Mesenchymal stem cell (in vitro differentiated cells and primary cell): ENCODE measurements around the gene IGIP.

ENCODE experiments used
- DNase-seq: peaks from one replicate; pipeline ENCODE4 v3.0.0-alpha.2; 2013
- H2AFZ ChIP-seq: one replicate; pipeline ENCODE4 v1.6.1; 2013; ENCODE audit warnings: low read depth, mild to moderate bottlenecking, control low read depth, inconsistent platforms, low read length, moderate library complexity
- H2AK5ac ChIP-seq: 2 replicates; pipeline ENCODE4 v1.6.1; 2013; ENCODE audit warnings: low read length, moderate library complexity, mild to moderate bottlenecking, inconsistent platforms; ENCODE audit not compliant: severe bottlenecking
- H2BK120ac ChIP-seq: one replicate; pipeline ENCODE4 v1.6.1; 2013; ENCODE audit warnings: low read depth, mild to moderate bottlenecking, inconsistent platforms, low read length, moderate library complexity
- H2BK12ac ChIP-seq, 2 experiments: one replicate each; pipeline ENCODE4 v1.6.1; 2013; ENCODE audit warnings: inconsistent platforms in 2 of 2, low read length in 2 of 2, mild to moderate bottlenecking in 2 of 2, moderate library complexity in 2 of 2, control low read depth in 1 of 2
- H2BK15ac ChIP-seq: one replicate; pipeline ENCODE4 v1.6.1; 2013; ENCODE audit warnings: mild to moderate bottlenecking, low read depth, inconsistent platforms; ENCODE audit not compliant: poor library complexity, severe bottlenecking
- H2BK5ac ChIP-seq: 2 replicates; pipeline ENCODE4 v1.6.1; 2013; ENCODE audit warnings: low read depth, mild to moderate bottlenecking, low read length, control low read depth, inconsistent platforms; ENCODE audit not compliant: poor library complexity, severe bottlenecking
- H3K14ac ChIP-seq, 2 experiments: one replicate each; pipeline ENCODE4 v1.6.1; 2013; ENCODE audit warnings: inconsistent platforms in 2 of 2, low read length in 2 of 2, control low read depth in 1 of 2, mild to moderate bottlenecking in 1 of 2, moderate library complexity in 1 of 2
- H3K18ac ChIP-seq, 2 experiments: one replicate each; pipeline ENCODE4 v1.6.1; 2013; ENCODE audit warnings: inconsistent platforms in 2 of 2, low read length in 2 of 2, control low read depth in 1 of 2, low read depth in 1 of 2, mild to moderate bottlenecking in 1 of 2
- H3K23ac ChIP-seq, 2 experiments: one replicate each; pipeline ENCODE4 v1.6.1; 2013; ENCODE audit warnings: inconsistent platforms in 2 of 2, low read length in 2 of 2, mild to moderate bottlenecking in 2 of 2, moderate library complexity in 2 of 2, control low read depth in 1 of 2
- H3K27ac ChIP-seq: 2 replicates; pipeline ENCODE4 v1.5.1; 2013; ENCODE audit warnings: mild to moderate bottlenecking, moderate library complexity, low read length, control low read depth, inconsistent platforms; ENCODE audit not compliant: poor library complexity, severe bottlenecking
- H3K27me3 ChIP-seq, 2 experiments: 2 replicates each; pipeline versions ENCODE4 v1.6.1 to v1.7.0; 2013; ENCODE audit warnings: low read length in 2 of 2, mild to moderate bottlenecking in 2 of 2, moderate library complexity in 2 of 2, control low read depth in 1 of 2, inconsistent platforms in 1 of 2; ENCODE audit not compliant: control insufficient read depth in 1 of 2, insufficient read depth in 1 of 2
- H3K36me3 ChIP-seq, 2 experiments: 2 replicates each; pipeline versions ENCODE4 v1.6.1 to v1.7.0; 2013; ENCODE audit warnings: low read length in 2 of 2, control low read depth in 1 of 2, inconsistent platforms in 1 of 2, low read depth in 1 of 2, mild to moderate bottlenecking in 1 of 2; ENCODE audit not compliant: insufficient read depth in 2 of 2, control insufficient read depth in 1 of 2
- H3K4ac ChIP-seq, 2 experiments: one replicate each; pipeline ENCODE4 v1.6.1; 2013; ENCODE audit warnings: inconsistent platforms in 2 of 2, low read length in 2 of 2, mild to moderate bottlenecking in 2 of 2, moderate library complexity in 2 of 2, control low read depth in 1 of 2, low read depth in 1 of 2
- H3K4me1 ChIP-seq: 2 replicates; pipeline ENCODE4 v1.6.1; 2013; ENCODE audit warnings: low read depth, low read length, control low read depth; ENCODE audit not compliant: control insufficient read depth, insufficient read depth
- H3K4me2 ChIP-seq: 2 replicates; pipeline ENCODE4 v1.6.1; 2013; ENCODE audit warnings: low read length, mild to moderate bottlenecking, inconsistent platforms; ENCODE audit not compliant: poor library complexity, severe bottlenecking
- H3K4me3 ChIP-seq, 2 experiments: 2 replicates each; pipeline versions ENCODE4 v1.5.1 to v1.7.0; 2013; ENCODE audit warnings: low read length in 2 of 2, mild to moderate bottlenecking in 2 of 2, control low read depth in 1 of 2, low read depth in 1 of 2; ENCODE audit not compliant: insufficient read depth in 1 of 2
- H3K79me1 ChIP-seq: replicated peaks from 2 replicates; pipeline ENCODE4 v1.6.1; 2013; ENCODE audit warnings: mild to moderate bottlenecking, control low read depth, low read length, inconsistent platforms; ENCODE audit not compliant: poor library complexity, severe bottlenecking
- H3K9ac ChIP-seq: 2 replicates; pipeline ENCODE4 v1.7.0; 2013; ENCODE audit warnings: mild to moderate bottlenecking, low read length, moderate library complexity
- H3K9me3 ChIP-seq: 2 replicates; pipeline ENCODE4 v1.7.0; 2013; ENCODE audit warnings: mild to moderate bottlenecking, low read length; ENCODE audit not compliant: control insufficient read depth
- H4K8ac ChIP-seq: one replicate; pipeline ENCODE4 v1.6.1; 2013; ENCODE audit warnings: inconsistent platforms, mild to moderate bottlenecking, low read length, moderate library complexity
- H4K91ac ChIP-seq: one replicate; pipeline ENCODE4 v1.6.1; 2013; ENCODE audit warnings: mild to moderate bottlenecking, low read length, inconsistent platforms
- WGBS: methylation state at CpG from one replicate; pipeline ENCODE4 v1.1.7; 2013; ENCODE audit warnings: mixed read lengths; 5-methylcytosine and 5-hydroxymethylcytosine counted together

Gene IGIP

DNA sequence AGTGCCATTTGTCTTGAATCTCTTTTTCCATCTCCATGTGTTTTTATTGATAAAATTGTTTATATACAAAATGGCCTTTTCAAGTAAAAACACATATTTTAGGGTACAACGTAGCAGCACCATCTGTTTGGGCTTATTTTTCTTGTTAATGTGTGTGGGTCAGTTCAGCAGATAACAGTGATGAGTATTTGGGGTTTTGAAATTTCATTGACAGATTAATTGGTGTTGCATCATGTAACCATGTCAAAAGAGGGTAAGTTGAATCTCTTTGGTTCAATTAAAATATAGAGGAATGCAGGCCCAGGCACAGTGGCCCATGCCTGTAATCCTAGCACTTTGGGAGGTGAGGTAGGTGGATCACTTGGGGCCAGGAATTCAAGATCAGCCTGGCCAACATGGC, 31.9 kb upstream of the IGIP start:
- H2BK12ac ChIP-seq, result no peak overlapping the region
- no peak overlapping the region for H3K4me3 ChIP-seq
- peaks cover 0 to 15% of the 10 kb centered on the region in 2 experiments for H3K27me3 ChIP-seq
- no peak overlapping the region for H4K8ac ChIP-seq
- H2AK5ac ChIP-seq, result no peak overlapping the region
- no peak overlapping the region for H2AFZ ChIP-seq
- H3K9me3 ChIP-seq, result peaks cover 31% of the 10 kb centered on the region
- no peak overlapping the region for H3K14ac ChIP-seq
- no peak overlapping the region for H2BK5ac ChIP-seq
- WGBS, result 59% methylated on average over 1 of the region's 1 CpG
- no peaks in the 10 kb centered on the region for H3K36me3 ChIP-seq
- H3K18ac ChIP-seq, result no peak overlapping the region
- H3K27ac ChIP-seq, result no peak overlapping the region
- DNase-seq, result no peak
- H4K91ac ChIP-seq, result no peak overlapping the region
- no peak overlapping the region for H2BK120ac ChIP-seq
- H3K4ac ChIP-seq, result no peak overlapping the region
- no peaks in the 10 kb centered on the region for H3K4me1 ChIP-seq
- no peaks in the 10 kb centered on the region for H3K79me1 ChIP-seq
- no peak overlapping the region for H3K4me2 ChIP-seq
- H3K23ac ChIP-seq, result no peak overlapping the region
- H3K9ac ChIP-seq, result no peak overlapping the region
- no peak overlapping the region for H2BK15ac ChIP-seq

DNA sequence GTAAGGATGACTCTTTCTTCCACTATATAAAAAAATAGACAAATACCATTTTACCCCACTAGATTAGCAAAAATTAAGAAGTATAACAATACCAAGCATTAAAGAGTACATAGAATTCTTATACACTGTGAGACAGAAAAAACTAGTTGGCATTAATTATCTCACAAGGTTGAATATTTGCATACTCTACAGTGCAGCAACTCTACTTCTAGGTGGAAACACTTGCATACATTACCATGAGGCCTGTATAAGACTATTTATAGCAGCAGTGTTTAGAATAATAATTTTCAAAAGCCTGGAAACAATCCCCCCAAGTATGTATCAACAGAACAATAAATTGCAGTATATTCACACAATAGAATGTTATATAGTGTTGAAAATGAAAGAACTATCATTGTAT, 30.8 kb upstream of the IGIP start:
- Histone ChIP-seq H2BK5ac (no peak overlapping the region), H4K91ac (no peak overlapping the region), H2AK5ac (no peak overlapping the region), H3K9ac (no peak overlapping the region), H3K4me1 (no peaks in the 10 kb centered on the region), H2BK15ac (no peak overlapping the region), H3K14ac (no peak overlapping the region), H4K8ac (no peak overlapping the region), H2BK120ac (no peak overlapping the region), H2BK12ac (no peak overlapping the region), H3K79me1 (no peaks in the 10 kb centered on the region), H3K27me3 (peaks cover 0 to 15% of the 10 kb centered on the region in 2 experiments), H2AFZ (no peak overlapping the region), H3K23ac (no peak overlapping the region), H3K9me3 (peaks cover 21% of the 10 kb centered on the region), H3K4ac (no peak overlapping the region), H3K27ac (no peak overlapping the region), H3K4me2 (no peak overlapping the region), H3K4me3 (no peak overlapping the region), H3K36me3 (no peaks in the 10 kb centered on the region), H3K18ac (no peak overlapping the region)
- no peak for DNase-seq

DNA sequence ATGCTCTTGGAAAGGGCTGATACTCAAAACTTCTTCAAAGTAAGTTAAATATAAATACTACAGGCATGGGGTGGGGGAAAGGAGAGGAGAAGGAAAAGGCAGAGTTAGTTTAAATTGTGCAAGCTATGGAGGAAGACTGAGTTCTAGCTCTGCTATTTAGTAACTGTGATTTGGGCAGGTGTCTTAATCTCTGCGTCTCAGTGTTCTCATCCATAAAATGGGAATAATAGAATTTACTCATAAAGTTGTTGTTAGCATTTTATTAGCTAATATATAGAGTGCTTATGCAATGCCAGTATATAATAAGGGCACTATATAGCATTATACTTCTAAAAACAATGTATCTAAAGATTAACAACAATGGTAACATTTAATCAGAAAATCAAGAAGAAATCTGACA, 24.6 kb upstream of the IGIP start:
- H2BK15ac ChIP-seq, result no peak overlapping the region
- no peak overlapping the region for H2BK120ac ChIP-seq
- no peak overlapping the region for H3K4me2 ChIP-seq
- H3K79me1 ChIP-seq, result no peaks in the 10 kb centered on the region
- peaks cover 0 to 16% of the 10 kb centered on the region in 2 experiments for H3K27me3 ChIP-seq
- H3K4ac ChIP-seq, result no peak overlapping the region
- H2BK12ac ChIP-seq, result no peak overlapping the region
- H2BK5ac ChIP-seq, result no peak overlapping the region
- H2AK5ac ChIP-seq, result no peak overlapping the region
- H3K18ac ChIP-seq, result no peak overlapping the region
- H3K36me3 ChIP-seq, result no peaks in the 10 kb centered on the region
- no peak overlapping the region for H3K9ac ChIP-seq
- no peak overlapping the region for H3K23ac ChIP-seq
- DNase-seq, result no peak
- H3K4me1 ChIP-seq, result no peaks in the 10 kb centered on the region
- H3K9me3 ChIP-seq, result no peaks in the 10 kb centered on the region
- H3K14ac ChIP-seq, result no peak overlapping the region
- H3K27ac ChIP-seq, result no peak overlapping the region
- H4K8ac ChIP-seq, result no peak overlapping the region
- H4K91ac ChIP-seq, result no peak overlapping the region
- WGBS, result no CpG with 5 or more reads among the region's 1 CpG
- no peak overlapping the region for H3K4me3 ChIP-seq
- H2AFZ ChIP-seq, result no peak overlapping the region

DNA sequence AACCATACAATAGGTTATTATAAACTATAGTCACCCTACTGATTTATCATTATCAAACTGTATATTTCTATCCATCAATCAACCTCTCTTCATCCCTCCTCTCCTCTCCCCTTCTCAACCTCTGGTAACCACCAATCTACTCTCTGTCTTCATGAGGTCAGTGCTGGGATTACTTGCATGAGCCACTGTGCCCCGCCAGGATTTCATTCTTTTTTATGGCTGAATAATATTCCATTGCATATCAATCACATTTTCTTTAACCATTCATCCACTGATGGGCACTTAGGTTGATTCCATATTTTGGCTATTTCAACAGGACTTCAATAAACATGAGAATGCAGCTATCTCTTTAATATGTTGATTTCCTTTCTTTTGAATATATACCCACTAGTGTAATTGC, 22.6 kb upstream of the IGIP start:
- no peak overlapping the region for H2AK5ac ChIP-seq
- no peak overlapping the region for H2AFZ ChIP-seq
- no peak for DNase-seq
- no peaks in the 10 kb centered on the region for H3K9me3 ChIP-seq
- no peak overlapping the region for H3K4me2 ChIP-seq
- H3K23ac ChIP-seq, result no peak overlapping the region
- no peak overlapping the region for H3K9ac ChIP-seq
- WGBS, result 68% methylated on average over 1 of the region's 1 CpG
- H3K27me3 ChIP-seq, result peaks cover 0 to 17% of the 10 kb centered on the region in 2 experiments
- H3K27ac ChIP-seq, result no peak overlapping the region
- H3K18ac ChIP-seq, result no peak overlapping the region
- no peak overlapping the region for H3K14ac ChIP-seq
- no peaks in the 10 kb centered on the region for H3K36me3 ChIP-seq
- H2BK120ac ChIP-seq, result no peak overlapping the region
- H3K4ac ChIP-seq, result no peak overlapping the region
- no peak overlapping the region for H4K91ac ChIP-seq
- H2BK15ac ChIP-seq, result no peak overlapping the region
- H3K4me3 ChIP-seq, result no peak overlapping the region
- H3K4me1 ChIP-seq, result peaks cover 8% of the 10 kb centered on the region
- H2BK5ac ChIP-seq, result no peak overlapping the region
- peaks cover 2% of the 10 kb centered on the region for H3K79me1 ChIP-seq
- H4K8ac ChIP-seq, result no peak overlapping the region
- no peak overlapping the region for H2BK12ac ChIP-seq
